Tibial artery (tissue), 4 donors: Measurements from ENCODE around the gene DHX29.
A peak's percentile ranks its signal among the peaks of the same experiment; 100 is the strongest.

Experiments
- DNase-seq, 2 donors: peaks; one replicate each; pipeline ENCODE4 v3.0.0-alpha.2; 2019
- H3K27ac ChIP-seq, 2 donors: fragments of 200-600 bp; sonication (generic) in 1 of 2; 1 replicate in 1 of 2; 2 replicates in 1 of 2; pipeline ENCODE4 v1.5.1; 2018 to 2019; ENCODE audit warnings: mild to moderate bottlenecking in 1 of 2
- H3K27me3 ChIP-seq, 2 donors: fragments of 200-600 bp; sonication (generic) in 1 of 2; one replicate each; pipeline versions ENCODE4 v1.5.1 to v1.6.0; 2016 to 2019
- H3K36me3 ChIP-seq, 3 donors: fragments of 200-600 bp; sonication (generic) in 2 of 3; one replicate each; pipeline ENCODE4 v1.5.1; 2016 to 2019; ENCODE audit warnings: mild to moderate bottlenecking in 2 of 3
- H3K4me1 ChIP-seq, 4 donors: fragments of 200-600 bp; sonication (generic) in 2 of 4; 1 replicate in 3 of 4; 2 replicates in 1 of 4; pipeline ENCODE4 v1.5.1; 2016 to 2019
- H3K4me3 ChIP-seq, 2 donors: fragments of 200-600 bp; sonication (generic) in 1 of 2; 1 replicate in 1 of 2; 2 replicates in 1 of 2; pipeline ENCODE4 v1.5.1; 2018 to 2019; ENCODE audit warnings: mild to moderate bottlenecking in 2 of 2
- H3K9me3 ChIP-seq, 3 donors: fragments of 200-600 bp; sonication (generic) in 1 of 3; one replicate each; pipeline ENCODE4 v1.5.1; 2016 to 2019
- CTCF ChIP-seq, 2 experiments: fragments of 200-600 bp in 1 of 2; fragments of 450-650 bp in 1 of 2; IDR thresholded peaks; one replicate each; pipeline ENCODE4 v1.5.1; 2017 to 2019; ENCODE audit warnings: antibody characterized with exemption in 2 of 2, mild to moderate bottlenecking in 1 of 2, moderate library complexity in 1 of 2
- intact Hi-C: fragments of 100-400 bp; cut with DNase I; formaldehyde crosslinking; loops from one replicate; pipeline ENCODE4 v1.15.0; 2023; ENCODE audit warnings: low total_unique reads

The DHX29 gene

GRCh38 chr5:55220433-55221185 is 86.9 kb downstream of the DHX29 start:
- no peak for DNase-seq
- intact Hi-C loops, result no loop called here
- H3K9me3 ChIP-seq, result no peaks in the 10 kb centered on the region
- H3K27me3 ChIP-seq, result peaks cover 3 to 68% of the 10 kb centered on the region in 2 donors
- no peaks in the 10 kb centered on the region for H3K36me3 ChIP-seq
- H3K4me1 ChIP-seq, result peaks cover 0 to 12% (median 11%) of the 10 kb centered on the region in 4 donors
- H3K4me3 ChIP-seq, result peak overlapping the region; percentile 23 to 43
- TF ChIP-seq CTCF (IDR thresholded peaks at IDR 0.05), result no peak
- H3K27ac ChIP-seq, result no peak overlapping the region

GRCh38 chr5:55219770-55220169 is 87.7 kb downstream of the DHX29 start:
- Histone ChIP-seq H3K9me3 (no peaks in the 10 kb centered on the region), H3K4me1 (peaks cover 0 to 12% (median 11%) of the 10 kb centered on the region in 4 donors), H3K27ac (no peak overlapping the region), H3K36me3 (no peaks in the 10 kb centered on the region), H3K27me3 (peaks cover 3 to 60% of the 10 kb centered on the region in 2 donors), H3K4me3 (no peak overlapping the region)
- intact Hi-C loops, result no loop called here
- TF ChIP-seq CTCF (IDR thresholded peaks at IDR 0.05), result no peak
- DNase-seq, result no peak

GRCh38 chr5:55218967-55219366 is 88.5 kb downstream of the DHX29 start:
- peaks cover 0 to 52% of the 10 kb centered on the region in 2 donors for H3K27me3 ChIP-seq
- no peak overlapping the region for H3K27ac ChIP-seq
- no peak for TF ChIP-seq CTCF (IDR thresholded peaks at IDR 0.05)
- H3K4me1 ChIP-seq, result peaks cover 0 to 12% (median 11%) of the 10 kb centered on the region in 4 donors
- DNase-seq, result no peak
- H3K9me3 ChIP-seq, result no peaks in the 10 kb centered on the region
- intact Hi-C loops, result no loop called here
- H3K36me3 ChIP-seq, result no peaks in the 10 kb centered on the region
- no peak overlapping the region for H3K4me3 ChIP-seq

- H3K4me1 ChIP-seq, result no peaks in the 10 kb centered on the region
- no peak overlapping the region for H3K4me3 ChIP-seq
- no peaks in the 10 kb centered on the region for H3K9me3 ChIP-seq
- H3K36me3 ChIP-seq, result no peaks in the 10 kb centered on the region
- no peak for DNase-seq
- no peak overlapping the region for H3K27ac ChIP-seq
- no peak for TF ChIP-seq CTCF (IDR thresholded peaks at IDR 0.05)
- no peaks in the 10 kb centered on the region for H3K27me3 ChIP-seq
- intact Hi-C loops, result no loop called here
These were observed 96.2 kb downstream of the DHX29 start for GRCh38 chr5:55211184-55211874.
